Cardiac septum (tissue), 1 donor: ENCODE measurements around the gene ZNF366. TPM values are rescaled to one million over a fixed set of nuclear protein-coding genes. Genes with fewer than 3 reads are reported as not detected.
A peak's percentile ranks its signal among the peaks of the same experiment; 100 is the strongest.

ENCODE experiments used
- DNase-seq: peaks from one replicate; pipeline ENCODE4 v3.0.0-alpha.2; 2020; ENCODE audit warnings: low spot score
- intact Hi-C: fragments of 100-400 bp; cut with DNase I; formaldehyde crosslinking; loops from one replicate; pipeline ENCODE4 v1.14.0; 2022
- total RNA-seq: library from RNA; stranded (reverse); fragmentation: NEBNext Ultra II Directional; extraction: Animal tissue kit (Norgen Biotek cat#: 25700); gene quantifications from one replicate; pipeline ENCODE4 v1.2.1, GENCODE V29; 2021
- donor health status: DM: no; HTN: no; CAD: no.

The ZNF366 gene
- total RNA-seq, 1 donor from 2014 or later = 3.7 TPM

- intact Hi-C loops = loop anchor here (1.0 to 5.0 kb wide), 6 partner anchors 18 to 365 kb away; partner anchors contain the start of gene TNPO1
- DNase-seq = peak; percentile 81
Measured at GRCh38 chr5:72452515-72453245, 54.5 kb downstream of the ZNF366 start.

- peak; percentile 82 for DNase-seq
- intact Hi-C loops = loop anchor here (1.0 to 5.0 kb wide), 6 partner anchors 18 to 365 kb away; partner anchors contain the start of gene TNPO1
Measured at GRCh38 chr5:72451741-72452505, 55.3 kb downstream of the ZNF366 start.

GRCh38 chr5:72448368-72448767 is 58.8 kb downstream of the ZNF366 start:
- intact Hi-C loops = no loop called here
- no peak for DNase-seq

- no peak for DNase-seq
- intact Hi-C loops = no loop called here
Measured at GRCh38 chr5:72447751-72448150, 59.5 kb downstream of the ZNF366 start.

- DNase-seq = no peak
- intact Hi-C loops = no loop called here
Measured at GRCh38 chr5:72445969-72446368, 61.2 kb downstream of the ZNF366 start.

GRCh38 chr5:72443883-72444282 is 63.3 kb downstream of the ZNF366 start:
- DNase-seq = no peak
- intact Hi-C loops = no loop called here

- intact Hi-C loops = no loop called here
- DNase-seq = no peak
Measured at GRCh38 chr5:72441862-72442540, 65.2 kb downstream of the ZNF366 start.

GRCh38 chr5:72441094-72441723 is 66.0 kb downstream of the ZNF366 start:
- intact Hi-C loops = no loop called here
- no peak for DNase-seq

- intact Hi-C loops = no loop called here
- no peak for DNase-seq
Measured at GRCh38 chr5:72440207-72440638, 67.0 kb downstream of the ZNF366 start.

GRCh38 chr5:72439192-72439591 is 68.0 kb downstream of the ZNF366 start:
- intact Hi-C loops = no loop called here
- no peak for DNase-seq

GRCh38 chr5:72438141-72438540 is 69.1 kb downstream of the ZNF366 start:
- DNase-seq = no peak
- intact Hi-C loops = no loop called here

GRCh38 chr5:72436796-72437471 is 70.3 kb downstream of the ZNF366 start:
- intact Hi-C loops = no loop called here
- DNase-seq = no peak

- intact Hi-C loops = loop anchor here (1.0 kb wide), 1 partner anchor 17 kb away; no protein-coding TSS in a partner anchor
- no peak for DNase-seq
Measured at GRCh38 chr5:72434781-72435437, 72.3 kb downstream of the ZNF366 start.

GRCh38 chr5:72434056-72434780 is 73.0 kb downstream of the ZNF366 start:
- DNase-seq = no peak
- intact Hi-C loops = loop anchor here (1.0 kb wide), 1 partner anchor 18 kb away; no protein-coding TSS in a partner anchor

- no peak for DNase-seq
- intact Hi-C loops = no loop called here
Measured at GRCh38 chr5:72433522-72433921, 73.7 kb downstream of the ZNF366 start.

- intact Hi-C loops = no loop called here
- DNase-seq = no peak
Measured at GRCh38 chr5:72428669-72429068, 78.5 kb downstream of the ZNF366 start.

GRCh38 chr5:72427488-72428437 is 79.4 kb downstream of the ZNF366 start:
- DNase-seq = no peak
- intact Hi-C loops = no loop called here
